Breast epithelium (tissue), 3 donors: ENCODE measurements around the gene UBE3B.

Experiments
- POLR2AphosphoS5 ChIP-seq, 3 donors: sonication (generic); formaldehyde crosslinking; IDR thresholded peaks; one replicate each; pipeline ENCODE4 v1.6.1; 2017; ENCODE audit warnings: antibody characterized with exemption in 3 of 3
- TF ChIP-seq, protein P1 (sequence below), 3 donors: fragments of 450-650 bp; IDR thresholded peaks; one replicate each; pipeline ENCODE4 v1.5.1; 2016 to 2017; ENCODE audit warnings: antibody characterized with exemption in 3 of 3, mild to moderate bottlenecking in 3 of 3, moderate library complexity in 3 of 3

DNA sequence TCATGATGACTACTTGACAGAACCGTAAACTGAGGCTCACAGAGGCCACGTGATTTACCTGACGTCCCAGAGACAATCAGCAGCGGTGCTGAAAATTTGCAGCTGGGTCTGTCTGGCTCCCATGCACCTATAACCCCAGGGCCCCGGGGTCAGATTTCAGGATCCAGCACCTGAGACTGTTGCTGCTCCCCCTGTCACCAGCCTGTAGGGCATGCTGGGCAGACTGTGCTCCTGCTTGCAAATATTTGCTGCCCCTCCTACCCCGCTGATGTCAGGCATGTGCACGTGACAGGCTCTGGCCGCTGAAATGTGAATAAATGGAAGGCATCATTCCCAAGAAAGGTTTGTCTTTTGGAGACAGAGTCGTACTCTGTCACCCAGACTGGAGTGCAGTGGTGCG is 89.9 kb downstream of the UBE3B start:
- TF ChIP-seq, protein P1, sequence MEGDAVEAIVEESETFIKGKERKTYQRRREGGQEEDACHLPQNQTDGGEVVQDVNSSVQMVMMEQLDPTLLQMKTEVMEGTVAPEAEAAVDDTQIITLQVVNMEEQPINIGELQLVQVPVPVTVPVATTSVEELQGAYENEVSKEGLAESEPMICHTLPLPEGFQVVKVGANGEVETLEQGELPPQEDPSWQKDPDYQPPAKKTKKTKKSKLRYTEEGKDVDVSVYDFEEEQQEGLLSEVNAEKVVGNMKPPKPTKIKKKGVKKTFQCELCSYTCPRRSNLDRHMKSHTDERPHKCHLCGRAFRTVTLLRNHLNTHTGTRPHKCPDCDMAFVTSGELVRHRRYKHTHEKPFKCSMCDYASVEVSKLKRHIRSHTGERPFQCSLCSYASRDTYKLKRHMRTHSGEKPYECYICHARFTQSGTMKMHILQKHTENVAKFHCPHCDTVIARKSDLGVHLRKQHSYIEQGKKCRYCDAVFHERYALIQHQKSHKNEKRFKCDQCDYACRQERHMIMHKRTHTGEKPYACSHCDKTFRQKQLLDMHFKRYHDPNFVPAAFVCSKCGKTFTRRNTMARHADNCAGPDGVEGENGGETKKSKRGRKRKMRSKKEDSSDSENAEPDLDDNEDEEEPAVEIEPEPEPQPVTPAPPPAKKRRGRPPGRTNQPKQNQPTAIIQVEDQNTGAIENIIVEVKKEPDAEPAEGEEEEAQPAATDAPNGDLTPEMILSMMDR (IDR thresholded peaks at IDR 0.05): no peak
- TF ChIP-seq POLR2AphosphoS5 (IDR thresholded peaks at IDR 0.05): no peak
